GM23338 (cell line): ENCODE results near the gene CPLANE2. TPM values are rescaled to one million over a fixed set of nuclear protein-coding genes. Genes with fewer than 3 reads are reported as not detected.
"Not testable (repeated sequence)": the region's sequence is repeated elsewhere in the genome, so short reads cannot be mapped to it uniquely, and the experiment has no call there.

Experiments used
- ATAC-seq: fragments of 200-7000 bp; cut with Tn5 transposase; 3 replicates; pipeline ENCODE4 v1.9.1; 2020
- DNase-seq: peaks from one replicate; pipeline ENCODE4 v3.0.0-alpha.2; 2015; ENCODE audit warnings: low spot score
- H2AFZ ChIP-seq: fragments of 200-600 bp; sonication (generic); 2 replicates; pipeline ENCODE4 v1.8.0; 2016; ENCODE audit warnings: antibody characterized with exemption, mild to moderate bottlenecking, moderate library complexity
- H3F3A ChIP-seq: fragments of 200-600 bp; sonication (generic); replicated peaks from 2 replicates; pipeline ENCODE4 v1.8.0; 2017; ENCODE audit warnings: antibody characterized with exemption, mixed run types, low read depth
- H3K27ac ChIP-seq: fragments of 200-600 bp; sonication (generic); 2 replicates; pipeline ENCODE4 v1.6.1; 2016; ENCODE audit warnings: low read depth
- H3K27me3 ChIP-seq: fragments of 200-600 bp; sonication (generic); 2 replicates; pipeline ENCODE4 v1.8.0; 2016; ENCODE audit warnings: mild to moderate bottlenecking, mixed run types, moderate library complexity; ENCODE audit not compliant: insufficient read depth
- H3K36me3 ChIP-seq: fragments of 200-600 bp; sonication (generic); 2 replicates; pipeline ENCODE4 v1.8.0; 2016; ENCODE audit warnings: mild to moderate bottlenecking; ENCODE audit not compliant: insufficient read depth
- H3K4me1 ChIP-seq: fragments of 200-600 bp; sonication (generic); 2 replicates; pipeline ENCODE4 v1.8.0; 2016; ENCODE audit warnings: mild to moderate bottlenecking, moderate library complexity; ENCODE audit not compliant: insufficient read depth
- H3K4me2 ChIP-seq: fragments of 200-600 bp; sonication (generic); 2 replicates; pipeline ENCODE4 v1.7.1; 2017; ENCODE audit warnings: mixed run types
- H3K4me3 ChIP-seq: fragments of 200-600 bp; sonication (generic); 2 replicates; pipeline ENCODE4 v1.6.1; 2016; ENCODE audit warnings: mixed run types
- H3K79me2 ChIP-seq: fragments of 200-600 bp; sonication (generic); replicated peaks from 2 replicates; pipeline ENCODE4 v1.8.0; 2017; ENCODE audit warnings: mild to moderate bottlenecking; ENCODE audit not compliant: insufficient read depth
- H3K9me2 ChIP-seq: fragments of 200-600 bp; sonication (generic); 2 replicates; pipeline ENCODE4 v1.8.0; 2017; ENCODE audit not compliant: insufficient read depth
- H4K20me1 ChIP-seq: fragments of 200-600 bp; sonication (generic); replicated peaks from 2 replicates; pipeline ENCODE4 v1.8.0; 2017; ENCODE audit warnings: mild to moderate bottlenecking; ENCODE audit not compliant: insufficient read depth
- H3K27ac Mint-ChIP-seq: 2 replicates; pipeline ENCODE4 v1.8.0; 2020; ENCODE audit warnings: inconsistent platforms, mild to moderate bottlenecking, moderate library complexity, mixed read lengths
- H3K27me3 Mint-ChIP-seq: 3 replicates; pipeline ENCODE4 v1.8.0; 2022; ENCODE audit warnings: low read depth, mild to moderate bottlenecking, moderate library complexity, mixed read lengths, inconsistent platforms; ENCODE audit not compliant: insufficient read depth, poor library complexity
- H3K36me3 Mint-ChIP-seq: 3 replicates; pipeline ENCODE4 v1.8.0; 2021; ENCODE audit warnings: low read depth, mild to moderate bottlenecking, inconsistent platforms, moderate library complexity, mixed read lengths
- H3K4me1 Mint-ChIP-seq: 3 replicates; pipeline ENCODE4 v1.8.0; 2020; ENCODE audit warnings: mild to moderate bottlenecking, inconsistent platforms, mixed read lengths
- H3K4me3 Mint-ChIP-seq: 3 replicates; pipeline ENCODE4 v1.8.0; 2021; ENCODE audit warnings: moderate library complexity, mild to moderate bottlenecking, inconsistent platforms, mixed read lengths
- H3K9me3 Mint-ChIP-seq: 3 replicates; pipeline ENCODE4 v1.8.0; 2020; ENCODE audit warnings: moderate library complexity, mild to moderate bottlenecking, inconsistent platforms, mixed read lengths
- CREB1 ChIP-seq: fragments of 250-450 bp; sonication (Bioruptor Pico); IDR thresholded peaks from 2 replicates; pipeline ENCODE4 v1.5.0; 2020; ENCODE audit warnings: low read depth, mild to moderate bottlenecking, moderate library complexity
- EZH2 ChIP-seq: fragments of 200-600 bp; sonication (generic); IDR thresholded peaks from one replicate; pipeline ENCODE4 v1.8.0; 2017; ENCODE audit warnings: antibody characterized with exemption, mild to moderate bottlenecking, low read depth; ENCODE audit not compliant: unreplicated experiment
- EZH2phosphoT487 ChIP-seq: fragments of 200-600 bp; sonication (generic); IDR thresholded peaks from one replicate; pipeline ENCODE4 v1.8.1; 2018; ENCODE audit warnings: antibody characterized with exemption; ENCODE audit not compliant: unreplicated experiment
- JUNB ChIP-seq: IDR thresholded peaks from one replicate; pipeline ENCODE4 v1.6.1; 2016; ENCODE audit warnings: antibody characterized with exemption; ENCODE audit not compliant: unreplicated experiment
- NANOG ChIP-seq: IDR thresholded peaks from 2 replicates; pipeline ENCODE4 v1.6.1; 2016; ENCODE audit warnings: antibody characterized with exemption, borderline replicate concordance
- STAT1 ChIP-seq: IDR thresholded peaks from one replicate; pipeline ENCODE4 v1.6.1; 2016; ENCODE audit warnings: antibody characterized with exemption; ENCODE audit not compliant: unreplicated experiment
- ZNF114 ChIP-seq: fragments of 250-450 bp; sonication (Bioruptor Pico); IDR thresholded peaks from 2 replicates; pipeline ENCODE4 v1.5.0; 2020; ENCODE audit warnings: mild to moderate bottlenecking, moderate library complexity
- ZNF331 ChIP-seq: fragments of 250-450 bp; sonication (Bioruptor Pico); IDR thresholded peaks from 2 replicates; pipeline ENCODE4 v1.5.0; 2020; ENCODE audit warnings: low read depth, mild to moderate bottlenecking, moderate library complexity
- polyA plus RNA-seq: library from polyadenylated mRNA; unstranded; fragments of >200 nt; fragmentation: Nextera tagmentation; extraction: Ambion mirVana; gene quantifications from 2 replicates; pipeline ENCODE4 v1.2.1, GENCODE V29; 2016
- total RNA-seq: library from RNA; depleted of rRNA; stranded (reverse); fragments of >200 nt; shearing (Covaris generic); gene quantifications from 2 replicates; pipeline ENCODE4 v1.2.3, GENCODE V29; 2014
- TF ChIP-seq, protein P1 (sequence below): IDR thresholded peaks from 2 replicates; pipeline ENCODE4 v1.6.1; 2016; ENCODE audit warnings: antibody characterized with exemption
- TF ChIP-seq, protein P2 (sequence below), 2 experiments: fragments of 200-600 bp in 1 of 2; sonication (generic) in 1 of 2; conservative IDR thresholded peaks; 2 replicates each; pipeline versions ENCODE4 v1.5.1 to v1.6.1; 2016 to 2017; ENCODE audit warnings: antibody characterized with exemption in 2 of 2, low read depth in 2 of 2, mild to moderate bottlenecking in 2 of 2, moderate library complexity in 1 of 2
- TF ChIP-seq, protein P3 (sequence below): IDR thresholded peaks from one replicate; pipeline ENCODE4 v1.6.1; 2018; ENCODE audit warnings: antibody characterized with exemption; ENCODE audit not compliant: unreplicated experiment

CPLANE2 gene
- total and polyA plus RNA-seq, 2 experiments from 2014 or later = 0.44 to 1.8 TPM

DNA sequence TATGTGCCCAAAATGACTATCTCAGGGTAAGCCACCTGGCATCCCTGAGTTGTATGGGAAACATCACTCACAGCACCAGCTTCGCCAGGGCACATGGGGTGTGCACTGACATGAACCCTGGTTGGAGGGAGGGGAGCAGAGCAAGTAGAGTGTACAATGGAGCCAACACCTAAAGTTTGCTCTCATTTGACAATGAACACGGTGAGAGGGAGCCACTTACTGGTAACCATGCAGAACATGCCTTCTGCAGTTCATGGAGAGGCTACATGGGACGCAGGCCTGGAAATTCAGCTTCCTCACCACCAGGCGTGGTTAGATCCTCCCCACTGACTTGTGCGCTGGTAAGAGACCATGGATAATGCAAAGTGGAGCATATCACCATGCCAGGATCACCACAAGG is 10.0 kb upstream of the CPLANE2 start:
- Histone ChIP-seq H3K4me3 (no peak overlapping the region), H3K4me2 (no peak overlapping the region), H3K79me2 (no peaks in the 10 kb centered on the region), H3K27ac (no peak overlapping the region), H3F3A (peaks cover 4% of the 10 kb centered on the region), H3K36me3 (peaks cover 2% of the 10 kb centered on the region; the same call in 1 of the 2 replicates), H3K9me2 (no peaks in the 10 kb centered on the region), H2AFZ (no peak overlapping the region), H4K20me1 (peaks cover 5% of the 10 kb centered on the region), H3K27me3 (no peaks in the 10 kb centered on the region), H3K4me1 (no peaks in the 10 kb centered on the region)
- Mint-ChIP-seq H3K27ac (peak overlapping the region; percentile 70; the same call in 1 of the 2 replicates), H3K27me3 (peaks cover 2% of the 10 kb centered on the region), H3K36me3 (peaks cover 8% of the 10 kb centered on the region; the same call in 2 of the 3 replicates), H3K4me1 (peaks cover 2% of the 10 kb centered on the region; the same call in 1 of the 3 replicates), H3K9me3 (no peaks in the 10 kb centered on the region), H3K4me3 (no peak overlapping the region)
- ATAC-seq = no peak
- TF ChIP-seq ZNF331 (CRISPR knock-in tag) (no peak), JUNB (no peak), EZH2phosphoT487 (no peak), STAT1 (no peak), ZNF114 (CRISPR knock-in tag) (no peak)
- TF ChIP-seq, protein P1, sequence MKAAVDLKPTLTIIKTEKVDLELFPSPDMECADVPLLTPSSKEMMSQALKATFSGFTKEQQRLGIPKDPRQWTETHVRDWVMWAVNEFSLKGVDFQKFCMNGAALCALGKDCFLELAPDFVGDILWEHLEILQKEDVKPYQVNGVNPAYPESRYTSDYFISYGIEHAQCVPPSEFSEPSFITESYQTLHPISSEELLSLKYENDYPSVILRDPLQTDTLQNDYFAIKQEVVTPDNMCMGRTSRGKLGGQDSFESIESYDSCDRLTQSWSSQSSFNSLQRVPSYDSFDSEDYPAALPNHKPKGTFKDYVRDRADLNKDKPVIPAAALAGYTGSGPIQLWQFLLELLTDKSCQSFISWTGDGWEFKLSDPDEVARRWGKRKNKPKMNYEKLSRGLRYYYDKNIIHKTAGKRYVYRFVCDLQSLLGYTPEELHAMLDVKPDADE = no peak
- DNase-seq = no peak

DNA sequence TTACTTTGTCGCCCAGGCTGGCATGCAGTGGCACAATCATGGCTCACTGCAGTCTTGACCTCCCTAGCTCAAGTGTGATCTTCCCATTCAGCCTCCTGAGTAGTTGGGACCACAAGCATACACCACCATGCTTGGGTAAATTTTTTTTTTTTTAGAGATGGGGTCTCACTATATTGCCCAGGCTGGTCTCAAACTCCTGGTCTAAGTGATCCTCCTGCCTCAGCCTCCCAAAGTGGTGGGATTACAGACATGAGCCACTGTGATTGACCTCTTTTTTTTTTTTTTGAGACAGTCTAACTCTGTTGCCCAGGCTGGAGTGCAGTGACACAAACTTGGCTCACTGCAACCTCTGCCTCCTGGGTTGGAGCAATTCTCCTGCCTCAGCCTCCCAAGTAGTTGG is 9.3 kb upstream of the CPLANE2 start:
- not testable (repeated sequence) for H3K27me3 Mint-ChIP-seq, ATAC-seq, H3K79me2 ChIP-seq

DNA sequence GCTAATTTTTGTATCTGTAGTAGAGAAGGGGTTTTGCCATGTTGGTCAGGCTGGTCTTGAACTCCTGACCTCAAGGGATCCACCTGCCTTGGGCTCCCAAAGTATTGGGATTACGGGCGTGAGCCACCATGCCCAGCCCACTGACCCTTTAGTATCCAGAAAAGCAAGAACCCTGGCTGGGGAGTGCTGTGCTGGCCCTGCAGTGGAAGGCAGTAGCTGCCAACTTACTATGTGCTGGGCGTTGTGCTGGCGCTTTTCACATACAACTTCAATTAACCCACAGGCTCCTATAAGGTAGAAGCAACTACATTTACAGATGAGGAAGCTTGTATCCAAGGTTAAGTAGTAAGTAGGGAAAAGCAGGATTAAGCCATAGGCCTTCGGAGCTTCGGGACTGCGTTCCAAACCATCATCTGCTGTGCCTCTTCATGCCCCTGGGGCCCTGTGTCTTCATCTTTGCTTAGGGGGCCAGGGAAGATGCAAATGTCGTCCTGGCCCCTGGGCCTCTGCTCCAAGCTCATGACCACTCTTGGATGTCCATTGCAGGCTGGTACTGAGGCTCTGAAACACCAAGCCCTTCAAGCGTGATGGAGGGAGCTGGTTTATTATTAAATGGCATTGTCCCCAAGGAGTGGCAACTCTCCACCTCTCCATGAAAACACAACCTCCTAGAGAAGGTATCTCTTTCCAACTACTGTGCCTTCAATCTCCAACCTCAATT is 8.7 kb upstream of the CPLANE2 start:
- Mint-ChIP-seq H3K4me1 (peaks cover 5% of the 10 kb centered on the region; the same call in 1 of the 3 replicates), H3K36me3 (peaks cover 6% of the 10 kb centered on the region; the same call in 2 of the 3 replicates), H3K27me3 (peaks cover 4% of the 10 kb centered on the region), H3K4me3 (no peak overlapping the region), H3K27ac (no peak overlapping the region), H3K9me3 (no peaks in the 10 kb centered on the region)
- no peak overlapping the region for H3K27ac ChIP-seq
- no peak overlapping the region for H2AFZ ChIP-seq
- H3F3A ChIP-seq = peaks cover 4% of the 10 kb centered on the region
- ATAC-seq (no peak), DNase-seq (no peak)
- no peaks in the 10 kb centered on the region for H3K9me2 ChIP-seq
- no peaks in the 10 kb centered on the region for H3K4me1 ChIP-seq
- H3K4me3 ChIP-seq = no peak overlapping the region
- no peaks in the 10 kb centered on the region for H3K79me2 ChIP-seq
- no peaks in the 10 kb centered on the region for H3K27me3 ChIP-seq
- no peak overlapping the region for H3K4me2 ChIP-seq
- peaks cover 5% of the 10 kb centered on the region; the same call in 1 of the 2 replicates for H4K20me1 ChIP-seq
- peaks cover 1% of the 10 kb centered on the region; the same call in 1 of the 2 replicates for H3K36me3 ChIP-seq
- TF ChIP-seq, protein P1 = no peak
- TF ChIP-seq JUNB (no peak), ZNF114 (CRISPR knock-in tag) (no peak), NANOG (no peak), EZH2 (no peak), ZNF331 (CRISPR knock-in tag) (no peak), EZH2phosphoT487 (no peak), CREB1 (CRISPR knock-in tag) (no peak)
- TF ChIP-seq, protein P2, sequence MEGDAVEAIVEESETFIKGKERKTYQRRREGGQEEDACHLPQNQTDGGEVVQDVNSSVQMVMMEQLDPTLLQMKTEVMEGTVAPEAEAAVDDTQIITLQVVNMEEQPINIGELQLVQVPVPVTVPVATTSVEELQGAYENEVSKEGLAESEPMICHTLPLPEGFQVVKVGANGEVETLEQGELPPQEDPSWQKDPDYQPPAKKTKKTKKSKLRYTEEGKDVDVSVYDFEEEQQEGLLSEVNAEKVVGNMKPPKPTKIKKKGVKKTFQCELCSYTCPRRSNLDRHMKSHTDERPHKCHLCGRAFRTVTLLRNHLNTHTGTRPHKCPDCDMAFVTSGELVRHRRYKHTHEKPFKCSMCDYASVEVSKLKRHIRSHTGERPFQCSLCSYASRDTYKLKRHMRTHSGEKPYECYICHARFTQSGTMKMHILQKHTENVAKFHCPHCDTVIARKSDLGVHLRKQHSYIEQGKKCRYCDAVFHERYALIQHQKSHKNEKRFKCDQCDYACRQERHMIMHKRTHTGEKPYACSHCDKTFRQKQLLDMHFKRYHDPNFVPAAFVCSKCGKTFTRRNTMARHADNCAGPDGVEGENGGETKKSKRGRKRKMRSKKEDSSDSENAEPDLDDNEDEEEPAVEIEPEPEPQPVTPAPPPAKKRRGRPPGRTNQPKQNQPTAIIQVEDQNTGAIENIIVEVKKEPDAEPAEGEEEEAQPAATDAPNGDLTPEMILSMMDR (conservative IDR thresholded peaks at IDR 0.05; ENCODE audit: low read depth in 2 of 2) = no peak
- TF ChIP-seq, protein P3, sequence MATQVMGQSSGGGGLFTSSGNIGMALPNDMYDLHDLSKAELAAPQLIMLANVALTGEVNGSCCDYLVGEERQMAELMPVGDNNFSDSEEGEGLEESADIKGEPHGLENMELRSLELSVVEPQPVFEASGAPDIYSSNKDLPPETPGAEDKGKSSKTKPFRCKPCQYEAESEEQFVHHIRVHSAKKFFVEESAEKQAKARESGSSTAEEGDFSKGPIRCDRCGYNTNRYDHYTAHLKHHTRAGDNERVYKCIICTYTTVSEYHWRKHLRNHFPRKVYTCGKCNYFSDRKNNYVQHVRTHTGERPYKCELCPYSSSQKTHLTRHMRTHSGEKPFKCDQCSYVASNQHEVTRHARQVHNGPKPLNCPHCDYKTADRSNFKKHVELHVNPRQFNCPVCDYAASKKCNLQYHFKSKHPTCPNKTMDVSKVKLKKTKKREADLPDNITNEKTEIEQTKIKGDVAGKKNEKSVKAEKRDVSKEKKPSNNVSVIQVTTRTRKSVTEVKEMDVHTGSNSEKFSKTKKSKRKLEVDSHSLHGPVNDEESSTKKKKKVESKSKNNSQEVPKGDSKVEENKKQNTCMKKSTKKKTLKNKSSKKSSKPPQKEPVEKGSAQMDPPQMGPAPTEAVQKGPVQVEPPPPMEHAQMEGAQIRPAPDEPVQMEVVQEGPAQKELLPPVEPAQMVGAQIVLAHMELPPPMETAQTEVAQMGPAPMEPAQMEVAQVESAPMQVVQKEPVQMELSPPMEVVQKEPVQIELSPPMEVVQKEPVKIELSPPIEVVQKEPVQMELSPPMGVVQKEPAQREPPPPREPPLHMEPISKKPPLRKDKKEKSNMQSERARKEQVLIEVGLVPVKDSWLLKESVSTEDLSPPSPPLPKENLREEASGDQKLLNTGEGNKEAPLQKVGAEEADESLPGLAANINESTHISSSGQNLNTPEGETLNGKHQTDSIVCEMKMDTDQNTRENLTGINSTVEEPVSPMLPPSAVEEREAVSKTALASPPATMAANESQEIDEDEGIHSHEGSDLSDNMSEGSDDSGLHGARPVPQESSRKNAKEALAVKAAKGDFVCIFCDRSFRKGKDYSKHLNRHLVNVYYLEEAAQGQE = no peak

More for the DNA sequence above, 9.3 kb upstream of the CPLANE2 start:
- not testable (repeated sequence) for H3K27ac ChIP-seq, H3K4me1 ChIP-seq, H3K36me3 Mint-ChIP-seq, H3K27ac Mint-ChIP-seq, H3F3A ChIP-seq, H3K4me2 ChIP-seq, H3K27me3 ChIP-seq, H4K20me1 ChIP-seq, H3K4me3 ChIP-seq, H2AFZ ChIP-seq, H3K4me3 Mint-ChIP-seq, H3K9me2 ChIP-seq, H3K36me3 ChIP-seq, H3K4me1 Mint-ChIP-seq, H3K9me3 Mint-ChIP-seq, DNase-seq
